Measurements from ENCODE around the gene ADGRV1.
"Not testable (repeated sequence)": the region's sequence is repeated elsewhere in the genome, so short reads cannot be mapped to it uniquely, and the experiment has no call there.

The ADGRV1 gene

GRCh38 chr5:90741022-90741564 is 182.5 kb downstream of the ADGRV1 start:
- DNase-seq: no peak

GRCh38 chr5:90746119-90746518 is 187.5 kb downstream of the ADGRV1 start:
- DNase-seq: no peak

GRCh38 chr5:90747175-90747574 is 188.6 kb downstream of the ADGRV1 start:
- no peak for DNase-seq

- no peak for DNase-seq
These were observed 189.1 kb downstream of the ADGRV1 start for GRCh38 chr5:90747693-90748092.

- DNase-seq: no peak
These were observed 200.5 kb downstream of the ADGRV1 start for GRCh38 chr5:90759119-90759518.

GRCh38 chr5:90767710-90768109 is 209.1 kb downstream of the ADGRV1 start:
- DNase-seq: no peak

- DNase-seq: not testable (repeated sequence)
These were observed 211.5 kb downstream of the ADGRV1 start for GRCh38 chr5:90770006-90770541.

GRCh38 chr5:90777959-90778358 is 219.4 kb downstream of the ADGRV1 start:
- DNase-seq: no peak

- peak; percentile 48 to 50 for DNase-seq
These were observed 225.1 kb downstream of the ADGRV1 start for GRCh38 chr5:90783460-90784333.

- no peak for DNase-seq
These were observed 228.2 kb downstream of the ADGRV1 start for GRCh38 chr5:90786756-90787155.

- DNase-seq: no peak
These were observed 234.1 kb downstream of the ADGRV1 start for GRCh38 chr5:90792725-90793124.

- no peak for DNase-seq
These were observed 234.6 kb downstream of the ADGRV1 start for GRCh38 chr5:90793183-90793582.

- DNase-seq: not testable (repeated sequence)
These were observed 238.3 kb downstream of the ADGRV1 start for GRCh38 chr5:90796919-90797318.

- DNase-seq: not testable (repeated sequence)
These were observed 241.5 kb downstream of the ADGRV1 start for GRCh38 chr5:90800082-90800481.

- DNase-seq: not testable (repeated sequence)
These were observed 241.9 kb downstream of the ADGRV1 start for GRCh38 chr5:90800515-90800914.

- DNase-seq: peak; percentile 28 to 43
These were observed 244.1 kb downstream of the ADGRV1 start for GRCh38 chr5:90802474-90803317.

GRCh38 chr5:90803381-90803780 is 244.8 kb downstream of the ADGRV1 start:
- no peak for DNase-seq

GRCh38 chr5:90803876-90804275 is 245.3 kb downstream of the ADGRV1 start:
- DNase-seq: no peak

- no peak for DNase-seq
These were observed 248.9 kb downstream of the ADGRV1 start for GRCh38 chr5:90807496-90807895.

- DNase-seq: no peak
These were observed 250.9 kb downstream of the ADGRV1 start for GRCh38 chr5:90809311-90810056.

GRCh38 chr5:90810211-90810610 is 251.6 kb downstream of the ADGRV1 start:
- no peak for DNase-seq

GRCh38 chr5:90813392-90813791 is 254.8 kb downstream of the ADGRV1 start:
- DNase-seq: no peak

Data from NCI-H2081 (cell line).